ENCODE data around the gene MIER2.

DNA sequence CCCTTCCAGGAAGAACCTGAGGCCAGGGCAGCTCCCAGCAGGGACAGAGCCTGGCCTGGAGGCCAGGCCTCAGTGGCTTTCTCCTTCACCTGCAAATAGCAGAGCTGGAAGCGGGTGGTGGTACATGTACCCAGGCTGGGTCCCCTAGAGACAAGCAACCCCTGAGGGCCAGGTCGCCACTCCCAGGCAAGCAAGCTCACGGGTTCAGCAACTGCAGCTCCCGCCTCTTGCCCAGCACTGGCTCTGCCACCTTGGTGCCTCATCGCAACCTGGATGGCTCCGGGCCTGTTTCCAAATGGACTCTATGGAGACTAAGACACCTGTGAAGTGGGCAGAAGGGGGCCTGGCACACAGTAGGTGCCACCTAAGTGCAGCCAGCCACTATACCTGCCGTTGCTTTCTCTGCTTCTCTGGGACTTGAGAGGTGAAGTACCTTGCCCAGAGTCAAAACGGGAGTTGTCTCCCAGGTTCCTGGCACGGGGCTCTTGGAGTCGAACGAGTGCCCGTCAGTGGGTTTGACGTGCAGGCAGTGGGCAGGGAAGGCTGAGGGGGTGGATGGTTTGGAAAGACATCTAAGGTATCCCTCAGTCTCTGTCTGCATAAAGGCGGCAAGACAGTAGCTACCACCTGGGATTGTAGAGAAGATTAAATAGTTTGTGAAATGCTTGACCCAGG, 51.0 kb downstream of the MIER2 start:
- TF ChIP-seq RAD21 (IDR thresholded peaks at IDR 0.05; ENCODE audit: low read length) (no peak), FOXM1 (IDR thresholded peaks at IDR 0.05; ENCODE audit: low read depth) (no peak), SMC3 (IDR thresholded peaks at IDR 0.05; ENCODE audit: low read depth, low read length) (no peak), GABPA (IDR thresholded peaks at IDR 0.05; ENCODE audit: low read depth) (no peak), NFIC (IDR thresholded peaks at IDR 0.05; ENCODE audit: borderline replicate concordance) (no peak), REST (IDR thresholded peaks at IDR 0.05; ENCODE audit: low read depth, low read length) (no peak)
- TF ChIP-seq, protein P1, sequence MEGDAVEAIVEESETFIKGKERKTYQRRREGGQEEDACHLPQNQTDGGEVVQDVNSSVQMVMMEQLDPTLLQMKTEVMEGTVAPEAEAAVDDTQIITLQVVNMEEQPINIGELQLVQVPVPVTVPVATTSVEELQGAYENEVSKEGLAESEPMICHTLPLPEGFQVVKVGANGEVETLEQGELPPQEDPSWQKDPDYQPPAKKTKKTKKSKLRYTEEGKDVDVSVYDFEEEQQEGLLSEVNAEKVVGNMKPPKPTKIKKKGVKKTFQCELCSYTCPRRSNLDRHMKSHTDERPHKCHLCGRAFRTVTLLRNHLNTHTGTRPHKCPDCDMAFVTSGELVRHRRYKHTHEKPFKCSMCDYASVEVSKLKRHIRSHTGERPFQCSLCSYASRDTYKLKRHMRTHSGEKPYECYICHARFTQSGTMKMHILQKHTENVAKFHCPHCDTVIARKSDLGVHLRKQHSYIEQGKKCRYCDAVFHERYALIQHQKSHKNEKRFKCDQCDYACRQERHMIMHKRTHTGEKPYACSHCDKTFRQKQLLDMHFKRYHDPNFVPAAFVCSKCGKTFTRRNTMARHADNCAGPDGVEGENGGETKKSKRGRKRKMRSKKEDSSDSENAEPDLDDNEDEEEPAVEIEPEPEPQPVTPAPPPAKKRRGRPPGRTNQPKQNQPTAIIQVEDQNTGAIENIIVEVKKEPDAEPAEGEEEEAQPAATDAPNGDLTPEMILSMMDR (IDR thresholded peaks at IDR 0.05), result no peak
- TF ChIP-seq, protein P2, sequence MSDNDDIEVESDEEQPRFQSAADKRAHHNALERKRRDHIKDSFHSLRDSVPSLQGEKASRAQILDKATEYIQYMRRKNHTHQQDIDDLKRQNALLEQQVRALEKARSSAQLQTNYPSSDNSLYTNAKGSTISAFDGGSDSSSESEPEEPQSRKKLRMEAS (IDR thresholded peaks at IDR 0.05; ENCODE audit: low read depth), result no peak
- TF ChIP-seq, protein P3, sequence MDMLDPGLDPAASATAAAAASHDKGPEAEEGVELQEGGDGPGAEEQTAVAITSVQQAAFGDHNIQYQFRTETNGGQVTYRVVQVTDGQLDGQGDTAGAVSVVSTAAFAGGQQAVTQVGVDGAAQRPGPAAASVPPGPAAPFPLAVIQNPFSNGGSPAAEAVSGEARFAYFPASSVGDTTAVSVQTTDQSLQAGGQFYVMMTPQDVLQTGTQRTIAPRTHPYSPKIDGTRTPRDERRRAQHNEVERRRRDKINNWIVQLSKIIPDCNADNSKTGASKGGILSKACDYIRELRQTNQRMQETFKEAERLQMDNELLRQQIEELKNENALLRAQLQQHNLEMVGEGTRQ (IDR thresholded peaks at IDR 0.05; ENCODE audit: borderline replicate concordance, low read depth, low read length), result no peak
